ENCODE results near the gene LEPROT. TPM values are rescaled to one million over a fixed set of nuclear protein-coding genes. Genes with fewer than 3 reads are reported as not detected.

LEPROT gene
- polyA plus RNA-seq, 1 donor (not counting 4 experiments of a cell fraction or from before 2014, with no cell fraction given) = 82.5 TPM

DNA sequence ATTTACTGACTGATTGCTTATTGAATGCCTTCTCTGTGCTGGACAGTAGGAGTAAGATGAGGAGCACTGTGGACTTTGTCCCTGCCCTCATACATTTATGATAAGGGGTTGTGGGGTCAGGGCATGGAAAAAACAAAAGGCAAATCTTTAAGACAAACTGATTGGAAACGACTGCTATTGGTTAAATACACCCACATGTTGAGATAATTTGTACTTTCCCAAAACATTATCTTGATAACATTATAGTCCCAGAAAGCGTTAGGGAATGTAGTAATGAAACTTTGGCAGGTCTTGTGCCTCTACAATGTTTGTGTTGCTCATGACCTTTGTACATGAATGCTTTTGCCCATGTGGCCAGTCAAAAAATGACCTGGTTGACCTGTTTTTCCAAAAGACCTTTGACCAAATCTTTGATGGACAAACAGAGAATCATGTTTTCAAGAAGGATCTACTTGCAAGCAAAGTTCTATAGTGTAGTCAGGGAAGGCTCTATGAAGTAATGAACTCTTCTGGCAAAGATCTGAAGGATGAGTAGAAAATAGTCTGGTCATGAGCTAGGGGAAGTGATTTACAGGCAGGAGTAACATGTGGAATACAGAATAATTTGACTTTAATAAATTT, 50.9 kb downstream of the LEPROT start:
- no peak for DNase-seq (ENCODE audit: low read depth, low spot score)
- dilution Hi-C loops (cut with MboI; ENCODE audit: extremely low pct_ligation_motif_present, low sequenced_read_pairs) = no loop called here
- Histone ChIP-seq H3K9me1 (ENCODE audit: control insufficient read depth, extremely low read depth, insufficient read depth, low read length) (no peaks in the 10 kb centered on the region), H4K20me1 (ENCODE audit: control insufficient read depth, extremely low read depth, insufficient read depth, low read length) (no peaks in the 10 kb centered on the region), H3K9me3 (ENCODE audit: control insufficient read depth, low read depth, low read length) (no peaks in the 10 kb centered on the region), H3K27me3 (ENCODE audit: control insufficient read depth, extremely low read depth, insufficient read depth, low read length) (no peaks in the 10 kb centered on the region), H3K4me3 (ENCODE audit: control insufficient read depth in 2 of 3, extremely low read depth in 1 of 3, insufficient read depth in 2 of 3, low read depth in 1 of 3, low read length in 3 of 3) (no peak overlapping the region), H3K4me1 (ENCODE audit: control insufficient read depth, extremely low read depth, insufficient read depth, low read length) (no peaks in the 10 kb centered on the region), H3K9ac (ENCODE audit: control insufficient read depth, extremely low read depth, insufficient read depth, low read length) (no peak overlapping the region), H2AFZ (ENCODE audit: control insufficient read depth, low read length) (no peak overlapping the region), H3K36me3 (ENCODE audit: control insufficient read depth in 2 of 2, extremely low read depth in 1 of 2, insufficient read depth in 2 of 2, low read length in 2 of 2) (no peaks in the 10 kb centered on the region), H3K27ac (ENCODE audit: control insufficient read depth, insufficient read depth, low read length) (no peak overlapping the region), H3K79me2 (ENCODE audit: control insufficient read depth, insufficient read depth, low read length) (no peaks in the 10 kb centered on the region), H3K4me2 (ENCODE audit: control insufficient read depth, extremely low read depth, insufficient read depth, low read depth, low read length) (no peak overlapping the region)
- TF ChIP-seq, protein P1, sequence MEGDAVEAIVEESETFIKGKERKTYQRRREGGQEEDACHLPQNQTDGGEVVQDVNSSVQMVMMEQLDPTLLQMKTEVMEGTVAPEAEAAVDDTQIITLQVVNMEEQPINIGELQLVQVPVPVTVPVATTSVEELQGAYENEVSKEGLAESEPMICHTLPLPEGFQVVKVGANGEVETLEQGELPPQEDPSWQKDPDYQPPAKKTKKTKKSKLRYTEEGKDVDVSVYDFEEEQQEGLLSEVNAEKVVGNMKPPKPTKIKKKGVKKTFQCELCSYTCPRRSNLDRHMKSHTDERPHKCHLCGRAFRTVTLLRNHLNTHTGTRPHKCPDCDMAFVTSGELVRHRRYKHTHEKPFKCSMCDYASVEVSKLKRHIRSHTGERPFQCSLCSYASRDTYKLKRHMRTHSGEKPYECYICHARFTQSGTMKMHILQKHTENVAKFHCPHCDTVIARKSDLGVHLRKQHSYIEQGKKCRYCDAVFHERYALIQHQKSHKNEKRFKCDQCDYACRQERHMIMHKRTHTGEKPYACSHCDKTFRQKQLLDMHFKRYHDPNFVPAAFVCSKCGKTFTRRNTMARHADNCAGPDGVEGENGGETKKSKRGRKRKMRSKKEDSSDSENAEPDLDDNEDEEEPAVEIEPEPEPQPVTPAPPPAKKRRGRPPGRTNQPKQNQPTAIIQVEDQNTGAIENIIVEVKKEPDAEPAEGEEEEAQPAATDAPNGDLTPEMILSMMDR (optimal IDR thresholded peaks at IDR 0.05 in 1 of 3, IDR thresholded peaks at IDR 0.05 in 1 of 3, conservative IDR thresholded peaks at IDR 0.05 in 1 of 3; ENCODE audit: extremely low read depth in 1 of 3, insufficient read depth in 2 of 3, low read length in 3 of 3) = no peak
- no peak for TF ChIP-seq EZH2 (IDR thresholded peaks at IDR 0.05; ENCODE audit: low read length)
- no peak for FAIRE-seq

DNA sequence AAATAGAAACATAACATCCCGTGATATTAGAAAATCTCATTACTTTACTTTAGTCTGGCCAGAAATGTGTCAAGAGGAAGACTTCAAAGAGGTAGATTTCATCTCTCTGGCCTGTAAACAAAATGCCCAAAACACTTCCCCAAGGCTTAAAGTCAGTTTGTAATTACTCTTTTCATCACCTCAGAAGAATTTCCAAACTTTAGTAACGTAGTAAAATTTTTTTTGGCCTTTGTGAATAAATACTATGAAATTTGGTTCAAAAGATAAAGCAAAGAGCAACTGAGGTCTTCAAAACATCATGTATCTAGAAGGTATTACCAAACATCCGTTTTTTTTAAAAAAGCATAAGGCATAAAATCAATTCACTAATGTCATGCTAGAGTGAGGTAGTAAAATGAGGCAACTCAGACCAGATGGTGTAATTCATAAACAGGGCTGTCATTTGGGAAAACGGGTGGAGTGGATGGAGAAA, 51.4 kb downstream of the LEPROT start:
- no peak overlapping the region for H3K4me2 ChIP-seq (ENCODE audit: control insufficient read depth, extremely low read depth, insufficient read depth, low read depth, low read length)
- H3K9me1 ChIP-seq (ENCODE audit: control insufficient read depth, extremely low read depth, insufficient read depth, low read length) = no peaks in the 10 kb centered on the region
- dilution Hi-C loops (cut with MboI; ENCODE audit: extremely low pct_ligation_motif_present, low sequenced_read_pairs) = no loop called here
- no peak overlapping the region for H3K27ac ChIP-seq (ENCODE audit: control insufficient read depth, insufficient read depth, low read length)
- H3K9me3 ChIP-seq (ENCODE audit: control insufficient read depth, low read depth, low read length) = no peaks in the 10 kb centered on the region
- no peaks in the 10 kb centered on the region for H3K27me3 ChIP-seq (ENCODE audit: control insufficient read depth, extremely low read depth, insufficient read depth, low read length)
- no peak for FAIRE-seq
- no peaks in the 10 kb centered on the region for H3K36me3 ChIP-seq (ENCODE audit: control insufficient read depth in 2 of 2, extremely low read depth in 1 of 2, insufficient read depth in 2 of 2, low read length in 2 of 2)
- DNase-seq (ENCODE audit: low read depth, low spot score) = no peak
- no peaks in the 10 kb centered on the region for H4K20me1 ChIP-seq (ENCODE audit: control insufficient read depth, extremely low read depth, insufficient read depth, low read length)
- H3K9ac ChIP-seq (ENCODE audit: control insufficient read depth, extremely low read depth, insufficient read depth, low read length) = no peak overlapping the region
- H3K79me2 ChIP-seq (ENCODE audit: control insufficient read depth, insufficient read depth, low read length) = no peaks in the 10 kb centered on the region
- H2AFZ ChIP-seq (ENCODE audit: control insufficient read depth, low read length) = no peak overlapping the region
- H3K4me1 ChIP-seq (ENCODE audit: control insufficient read depth, extremely low read depth, insufficient read depth, low read length) = no peaks in the 10 kb centered on the region
- no peak for TF ChIP-seq EZH2 (IDR thresholded peaks at IDR 0.05; ENCODE audit: low read length)
- TF ChIP-seq, protein P1 (optimal IDR thresholded peaks at IDR 0.05 in 1 of 3, IDR thresholded peaks at IDR 0.05 in 1 of 3, conservative IDR thresholded peaks at IDR 0.05 in 1 of 3; ENCODE audit: extremely low read depth in 1 of 3, insufficient read depth in 2 of 3, low read length in 3 of 3) = no peak
- no peak overlapping the region for H3K4me3 ChIP-seq (ENCODE audit: control insufficient read depth in 2 of 3, extremely low read depth in 1 of 3, insufficient read depth in 2 of 3, low read depth in 1 of 3, low read length in 3 of 3)
